GM12864 (cell line): ENCODE data around the gene PSMA6.

Experiments used
- DNase-seq: peaks from one replicate; pipeline ENCODE4 v3.0.0-alpha.2; 2011; ENCODE audit warnings: low read depth
- H3K4me3 ChIP-seq: 2 replicates; pipeline ENCODE4 v1.5.1; 2011; ENCODE audit warnings: mild to moderate bottlenecking, low read depth, low read length, control low read depth
- CTCF ChIP-seq: IDR thresholded peaks from 2 replicates; pipeline ENCODE4 v1.5.1; 2011; ENCODE audit warnings: low read depth, mild to moderate bottlenecking, moderate library complexity, low read length, control low read depth, inconsistent platforms; ENCODE audit errors: missing control alignments

PSMA6 gene

GRCh38 chr14:35281341-35281740 is 10.8 kb upstream of the PSMA6 start:
- no peak overlapping the region for H3K4me3 ChIP-seq
- TF ChIP-seq CTCF: no peak
- DNase-seq: no peak

- no peak overlapping the region for H3K4me3 ChIP-seq
- no peak for TF ChIP-seq CTCF
- no peak for DNase-seq
Measured at GRCh38 chr14:35284506-35284905, 7.7 kb upstream of the PSMA6 start.

- peak; percentile 94 for DNase-seq
- peak overlapping the region; percentile 43 for H3K4me3 ChIP-seq
- no peak for TF ChIP-seq CTCF
Measured at GRCh38 chr14:35285168-35286002, 6.8 kb upstream of the PSMA6 start.

- TF ChIP-seq CTCF: no peak
- H3K4me3 ChIP-seq: peak overlapping the region; percentile 43
- no peak for DNase-seq
Measured at GRCh38 chr14:35286003-35286600, 6.1 kb upstream of the PSMA6 start.

GRCh38 chr14:35286707-35287106 is 5.5 kb upstream of the PSMA6 start:
- no peak for TF ChIP-seq CTCF
- no peak overlapping the region; the same call in 1 of the 2 replicates for H3K4me3 ChIP-seq
- no peak for DNase-seq

- TF ChIP-seq CTCF: no peak
- no peak overlapping the region for H3K4me3 ChIP-seq
- DNase-seq: peak; percentile 22
Measured at GRCh38 chr14:35287431-35288013, 4.7 kb upstream of the PSMA6 start.
